Stimulated activated naive CD4-positive, alpha-beta T cell (primary cell): ENCODE measurements around the gene OLFML1.
A peak's percentile ranks its signal among the peaks of the same experiment; 100 is the strongest.
"Not testable (repeated sequence)": the region's sequence is repeated elsewhere in the genome, so short reads cannot be mapped to it uniquely, and the experiment has no call there.

Experiments used
- DNase-seq, 6 experiments: peaks; one replicate each; lab custom pipeline; 2025; lab: John Stamatoyannopoulos, UW

The OLFML1 gene

DNA sequence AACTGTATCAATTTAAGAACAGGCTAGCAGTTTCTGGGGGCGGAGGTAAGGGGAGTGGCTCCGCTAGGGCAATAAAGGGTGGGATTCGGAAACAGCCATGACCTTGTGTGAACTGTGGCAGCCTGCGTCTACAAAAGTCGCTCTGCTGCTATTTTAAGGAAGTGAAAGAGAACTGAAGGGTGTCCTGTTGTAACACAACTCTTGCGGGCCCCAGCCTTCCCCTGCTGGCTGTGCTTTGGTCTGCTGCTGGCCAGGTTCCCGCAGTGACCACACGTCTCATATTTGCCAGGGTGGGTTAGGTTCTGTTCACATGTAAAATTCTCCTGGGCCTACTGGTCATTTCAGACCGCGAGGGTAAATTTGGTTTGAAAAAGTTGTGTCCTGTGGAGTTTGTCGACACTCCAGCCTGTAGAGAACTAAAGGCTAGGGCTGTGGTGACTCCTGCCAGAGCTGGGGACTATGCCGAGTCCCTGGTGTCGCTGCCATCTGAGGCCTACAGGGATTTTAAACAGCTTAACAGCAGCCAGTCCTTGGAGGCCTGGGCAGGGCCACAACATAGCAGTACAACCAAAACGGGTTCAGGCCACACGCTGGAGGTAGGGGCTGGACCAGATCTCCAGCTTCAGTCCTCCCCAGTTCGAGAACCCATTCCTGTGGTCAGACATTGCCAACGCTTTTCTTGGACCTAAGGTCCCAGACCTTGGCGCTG lies 27.4 kb downstream of the OLFML1 start:
- peak in 4 of 6 experiments; percentile 20 to 50 (median 30) for DNase-seq

DNA sequence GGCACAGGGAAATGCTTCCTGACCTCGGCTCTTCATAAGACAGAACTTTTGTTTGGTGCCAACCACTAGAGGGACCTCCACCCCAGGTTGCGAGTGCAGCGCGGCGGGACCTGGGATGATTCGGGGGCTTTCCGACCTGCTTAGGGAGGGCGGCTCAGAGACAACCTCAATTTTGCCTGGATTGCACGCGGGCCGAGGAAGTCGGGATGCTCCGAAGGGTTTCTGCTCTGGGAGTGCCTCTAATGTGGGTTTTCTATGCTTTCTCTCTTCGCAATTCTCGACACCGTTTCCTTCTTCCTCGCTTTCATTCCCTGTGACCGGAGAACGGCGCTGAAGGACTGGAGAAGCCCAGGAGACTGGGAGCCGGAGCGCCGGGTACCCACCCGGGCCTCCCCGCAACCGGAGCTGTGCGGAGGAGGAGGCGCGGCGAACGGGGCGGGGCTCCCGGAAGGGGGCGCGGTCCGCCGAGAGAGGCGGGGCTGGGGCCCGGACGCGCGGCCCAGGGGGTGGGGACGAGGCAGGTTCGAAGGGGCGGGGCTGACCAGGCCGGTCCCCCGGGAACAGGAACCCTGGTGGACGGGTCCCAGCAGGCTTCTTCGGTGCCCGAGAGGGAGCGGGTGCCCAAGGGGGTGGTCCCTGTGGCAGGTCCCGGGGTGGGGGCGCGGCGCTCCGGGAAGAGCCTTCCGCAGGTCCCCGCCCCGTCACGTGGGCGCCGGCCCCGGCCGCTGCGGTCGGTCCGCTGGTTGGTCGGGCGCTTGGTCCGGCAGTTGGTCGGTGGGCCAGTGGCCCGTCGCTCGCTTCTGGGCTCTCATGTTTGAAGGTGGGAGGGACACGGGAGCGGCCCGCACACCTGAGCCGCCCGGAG lies 28.2 kb downstream of the OLFML1 start, which contains the start of gene PPFIBP2:
PPFIBP2 (plus strand) TSS at position 766 of the 865 bp plus-strand sequence. CDS start 35,477 bp downstream, outside the sequence.
- peak; percentile 66 to 87 (median 80) for DNase-seq

DNA sequence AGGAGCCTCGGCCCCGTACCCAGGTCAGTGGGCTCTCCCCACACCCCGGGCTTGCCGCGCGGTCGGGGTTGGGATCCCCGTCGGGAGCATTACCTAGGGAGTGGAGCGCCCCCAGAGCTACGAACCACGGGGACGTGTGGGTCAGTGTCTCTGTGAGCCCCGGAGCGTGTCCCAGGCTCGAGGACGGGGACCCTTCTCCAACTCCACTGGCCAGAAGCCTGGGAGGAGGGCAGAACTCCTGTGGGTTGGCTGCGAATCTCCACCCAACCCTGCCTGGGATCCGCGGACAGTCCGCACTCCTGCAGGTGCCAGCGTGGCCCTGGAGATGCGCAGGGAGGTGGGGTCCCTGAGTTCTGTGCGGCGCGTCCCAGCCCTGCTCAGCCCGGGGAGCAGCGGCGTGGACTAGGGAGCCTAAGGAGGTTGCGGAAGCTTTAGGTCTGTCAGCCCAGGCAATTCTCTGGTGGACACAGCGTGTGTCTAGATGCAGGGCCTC lies 28.8 kb downstream of the OLFML1 start:
- peak in 2 of 6 experiments; percentile 25 to 40 for DNase-seq

DNA sequence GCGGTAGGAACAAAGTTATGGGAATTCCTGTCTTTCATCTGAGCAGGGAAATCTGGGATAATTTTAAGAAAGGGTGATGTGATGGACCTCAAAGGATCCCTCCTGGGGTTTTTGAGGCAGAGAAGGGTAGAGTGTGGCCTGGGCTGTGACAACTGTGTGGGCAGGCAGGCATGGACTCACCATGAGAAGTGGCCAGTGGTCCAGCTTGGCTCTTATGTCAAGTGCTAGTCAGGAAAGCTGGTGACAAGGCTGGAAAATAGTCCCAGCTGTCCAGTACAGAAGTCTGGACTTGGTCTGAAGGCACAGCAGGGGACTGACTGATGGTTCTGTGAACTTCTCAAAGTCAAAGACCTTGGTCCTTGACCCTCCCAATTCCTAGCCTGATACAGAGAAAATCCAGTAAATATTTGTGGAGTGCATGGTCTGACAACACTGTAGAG lies 30.2 kb downstream of the OLFML1 start:
- DNase-seq = peak in 1 of 6 experiments; percentile 17

DNA sequence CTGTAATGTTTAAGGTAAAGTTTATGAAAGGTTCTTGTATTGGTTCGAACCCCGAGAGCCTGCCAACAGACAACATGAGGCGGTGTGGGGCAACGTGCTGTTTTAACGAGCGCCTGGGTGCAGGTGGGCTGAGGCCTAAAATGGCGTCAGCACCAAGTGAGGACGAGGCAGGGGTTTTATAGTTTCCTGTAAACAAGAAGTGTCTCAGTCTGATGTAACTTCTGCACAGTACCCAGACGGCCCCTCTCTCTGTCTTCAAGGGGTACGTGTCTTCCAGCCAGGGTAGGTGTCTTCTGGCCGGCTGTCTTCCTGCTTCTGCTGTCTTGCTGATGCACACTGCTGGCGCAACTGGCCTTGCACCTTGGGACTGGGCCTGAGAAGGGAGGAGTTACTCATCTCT lies 31.2 kb downstream of the OLFML1 start:
- DNase-seq = peak in 3 of 6 experiments; percentile 14 to 46 (median 21)

GRCh38 chr11:7517743-7518142 lies 32.4 kb downstream of the OLFML1 start:
- not testable (repeated sequence) for DNase-seq

DNA sequence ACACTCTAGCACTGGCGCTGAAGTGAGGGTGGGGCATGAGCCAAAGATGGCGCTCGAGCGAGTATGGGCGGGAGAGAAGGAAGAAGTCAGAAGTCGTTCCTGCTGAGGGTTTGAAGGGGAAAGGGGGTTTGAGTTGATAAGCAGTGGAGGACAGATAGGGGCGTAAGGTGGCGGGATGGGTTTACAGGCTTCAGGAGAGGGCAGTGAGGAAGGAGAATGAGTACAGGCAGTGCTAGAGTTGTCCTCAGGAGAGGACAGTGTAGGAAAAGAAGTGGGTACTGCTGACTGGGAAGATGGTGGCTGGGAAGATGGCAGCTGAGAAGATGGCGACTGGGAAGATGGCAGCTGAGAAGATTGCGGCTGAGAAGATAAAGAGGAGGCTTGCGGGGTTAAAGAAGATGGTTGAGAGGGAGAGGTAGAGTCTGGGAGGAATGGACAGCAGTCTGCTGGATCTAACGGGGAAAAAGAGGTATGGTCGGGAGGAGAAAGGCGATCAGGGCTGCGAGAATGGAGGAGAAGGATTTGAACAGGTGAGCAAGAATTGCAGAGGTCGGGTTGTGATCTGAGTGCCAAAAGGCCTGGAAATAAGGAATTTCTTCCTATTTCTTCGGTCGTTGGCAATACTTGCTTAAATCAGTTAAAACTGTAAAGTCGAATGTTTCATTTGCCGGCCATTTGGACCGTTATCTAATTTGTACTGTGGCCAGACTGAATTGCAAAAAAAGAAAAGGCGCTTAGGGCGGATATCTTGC lies 33.7 kb downstream of the OLFML1 start:
- DNase-seq = no peak

DNA sequence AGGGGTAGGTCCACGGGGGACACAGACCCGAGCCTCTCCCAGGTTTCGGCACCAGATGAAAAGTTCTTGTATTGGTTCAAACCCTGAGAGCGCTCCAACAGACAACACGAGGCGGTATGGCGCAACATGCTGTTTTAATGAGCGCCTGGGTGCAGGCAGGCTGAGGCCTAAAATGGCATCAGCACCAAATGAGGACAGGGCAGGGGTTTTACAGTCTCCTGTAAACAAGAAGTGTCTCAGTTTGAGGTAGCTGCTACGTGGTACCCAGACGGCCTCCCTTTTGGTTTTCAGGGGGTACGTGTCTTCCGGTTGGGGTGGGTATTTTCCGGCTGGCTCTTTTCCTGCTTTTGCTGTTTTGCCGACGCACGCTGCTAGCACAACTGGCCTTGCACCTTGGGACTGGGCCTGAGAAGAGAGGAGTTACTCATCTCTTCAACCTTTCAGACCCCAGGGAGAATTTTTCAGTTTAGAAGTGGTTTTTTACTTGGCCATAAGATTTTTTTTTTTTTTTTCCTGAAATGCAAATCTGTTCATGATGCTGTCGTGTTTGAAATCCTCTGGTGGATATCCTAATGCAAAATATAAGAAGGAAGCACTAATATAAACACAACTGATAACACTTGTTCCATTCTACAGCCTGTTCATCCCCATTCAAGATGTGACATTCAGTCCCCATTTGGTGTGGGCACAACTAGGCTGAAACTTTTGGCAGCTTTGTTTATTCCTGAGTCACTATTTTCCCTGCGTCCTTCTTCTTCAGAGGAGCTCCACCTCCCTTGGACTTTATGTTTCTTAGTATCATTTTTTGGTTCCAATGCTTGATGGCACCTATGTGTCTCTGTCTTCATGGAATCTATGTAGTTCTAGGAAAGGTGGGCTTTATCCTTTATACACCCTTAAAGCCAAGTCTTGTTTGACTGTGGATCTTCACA lies 35.0 kb downstream of the OLFML1 start:
- DNase-seq = no peak

DNA sequence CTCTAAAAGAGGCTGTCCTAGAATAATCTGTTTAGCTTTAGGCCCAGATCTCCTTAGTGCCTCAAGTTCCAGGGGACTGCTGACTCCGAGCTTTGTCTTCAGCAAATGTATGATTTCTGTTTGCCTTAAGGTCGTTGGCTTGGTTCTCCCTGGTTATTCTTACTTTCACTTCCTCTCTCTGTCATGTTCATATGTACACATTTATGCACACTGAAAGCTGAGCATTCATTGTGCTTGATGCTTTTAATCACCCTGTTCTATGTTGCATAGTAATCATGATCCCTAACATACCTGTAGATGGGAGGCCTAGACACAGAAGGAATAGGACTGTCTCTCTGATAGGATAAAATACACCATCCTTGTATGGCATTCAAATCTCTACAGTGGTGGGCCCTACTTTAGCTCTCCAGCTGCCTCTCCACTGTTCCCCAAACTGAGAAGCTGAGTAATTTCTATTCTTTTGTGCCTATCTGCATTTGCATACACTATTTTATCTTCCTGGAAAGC lies 35.7 kb downstream of the OLFML1 start:
- DNase-seq = peak in 1 of 6 experiments; percentile 9

- DNase-seq = no peak
Observed at GRCh38 chr11:7522121-7522520, 36.8 kb downstream of the OLFML1 start.

DNA sequence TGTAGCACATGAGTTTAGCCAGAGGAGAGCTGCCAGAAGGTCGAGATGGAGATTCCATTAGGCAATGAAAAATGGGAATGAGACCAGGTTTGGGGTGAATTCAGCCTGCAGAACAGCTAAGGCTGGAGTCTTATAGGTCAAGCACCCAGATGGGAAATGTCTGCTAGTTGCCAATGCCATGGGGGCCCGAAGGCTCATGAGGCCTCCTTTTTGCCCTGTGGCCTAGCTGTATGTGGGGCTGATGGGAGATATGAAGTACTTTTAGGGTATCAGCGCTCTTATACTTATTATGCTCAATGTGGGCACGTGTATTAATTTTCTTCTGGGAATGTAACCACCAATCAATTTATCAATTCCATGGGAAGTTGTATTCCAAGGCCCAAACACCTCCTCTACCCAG lies 37.2 kb downstream of the OLFML1 start:
- no peak for DNase-seq

DNA sequence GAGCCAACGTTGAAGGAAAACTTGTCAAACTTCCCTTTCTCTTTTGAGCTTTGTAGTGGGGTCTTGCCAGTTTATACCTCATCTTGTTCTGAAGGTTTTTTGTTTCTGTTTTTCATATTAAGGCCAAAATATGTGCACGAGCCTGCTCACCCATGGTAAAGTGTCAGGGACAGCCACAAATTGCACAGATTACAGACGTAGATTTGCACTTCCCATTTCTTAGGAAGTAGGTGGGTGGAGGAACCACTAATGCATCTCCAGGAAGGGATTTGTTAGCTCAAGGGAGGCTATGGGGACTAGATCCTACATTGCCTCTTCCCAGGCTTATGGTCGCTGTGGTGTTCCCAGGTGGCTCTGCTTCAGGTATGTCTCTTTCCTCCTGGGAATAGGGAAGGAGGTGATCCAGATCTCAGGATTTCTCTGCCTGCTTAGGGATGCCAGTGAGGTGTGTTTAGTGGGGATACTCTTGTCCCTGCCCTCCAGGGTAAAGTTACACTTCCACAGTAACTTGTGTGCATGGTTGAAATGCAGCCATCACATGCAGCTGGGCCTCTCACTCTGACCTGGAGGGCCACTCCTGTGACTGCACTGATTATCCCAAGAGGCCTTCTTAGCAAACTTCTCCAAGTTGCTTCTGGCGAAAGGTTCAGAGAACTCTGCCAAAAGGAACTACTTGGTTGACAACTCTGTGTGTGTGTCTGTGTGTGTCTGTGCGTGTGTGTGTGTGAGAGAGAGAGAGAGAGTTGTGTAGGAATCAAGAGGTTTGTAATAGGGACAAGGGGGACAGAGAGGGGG lies 38.3 kb downstream of the OLFML1 start:
- no peak for DNase-seq

DNA sequence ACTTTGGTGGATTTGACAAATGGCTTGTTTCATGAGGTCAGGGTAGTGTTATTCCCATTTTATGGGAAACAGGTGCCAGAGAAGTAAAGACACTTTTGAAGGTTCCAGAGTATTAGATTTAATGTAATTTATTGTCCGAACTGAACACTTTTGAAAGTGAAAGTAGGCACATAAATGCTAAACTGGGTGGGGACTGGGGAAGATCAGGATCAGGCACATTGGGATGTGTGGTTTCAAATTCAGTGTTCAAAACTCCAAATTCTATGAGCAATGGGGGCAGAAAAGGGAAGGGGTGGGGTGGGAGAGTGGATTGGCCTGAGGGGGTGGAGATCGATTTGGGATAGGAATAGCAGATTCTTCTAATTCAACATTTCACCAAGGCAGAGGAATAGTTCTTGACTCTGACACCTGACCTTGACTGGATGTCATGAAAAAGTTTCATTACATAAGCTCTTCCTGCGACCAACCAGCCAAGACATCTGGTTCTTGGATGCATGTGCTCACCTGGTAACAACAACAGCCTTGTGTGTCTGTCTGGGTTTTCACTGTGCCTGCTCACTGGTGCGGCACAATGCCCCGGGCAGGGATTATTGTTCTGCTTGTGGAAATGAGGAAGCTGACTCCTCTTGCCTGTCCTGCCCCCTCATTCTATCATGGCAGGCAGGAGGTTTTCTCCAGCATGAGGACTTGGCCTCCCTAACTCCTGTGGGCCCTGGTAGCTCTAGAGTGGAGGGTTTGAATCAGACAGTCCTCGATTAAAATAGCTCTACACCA lies 39.3 kb downstream of the OLFML1 start:
- DNase-seq = peak in 1 of 6 experiments; percentile 10

DNA sequence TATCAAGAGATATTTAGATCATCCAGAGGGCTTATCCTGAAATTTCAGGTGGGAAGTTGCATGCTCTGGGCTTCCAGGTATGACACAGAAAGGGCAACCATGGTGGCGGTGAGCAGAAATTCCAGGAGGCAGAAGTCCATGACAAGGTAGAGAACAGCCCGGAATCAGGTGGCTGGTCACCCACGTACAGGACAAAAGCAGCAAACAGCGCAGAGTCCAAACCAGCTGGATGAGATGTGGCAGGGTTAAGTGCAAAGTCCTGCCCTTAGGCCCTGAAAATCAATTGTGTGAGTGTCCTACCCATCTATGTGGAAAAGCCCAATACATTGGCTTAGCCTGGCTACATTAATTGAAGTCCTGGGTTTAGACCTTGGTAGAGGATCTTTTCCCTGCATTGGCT lies 40.1 kb downstream of the OLFML1 start:
- DNase-seq = no peak

- DNase-seq = peak in 3 of 6 experiments; percentile 71 to 75 (median 75)
Observed at GRCh38 chr11:7527029-7527428, 41.7 kb downstream of the OLFML1 start.

DNA sequence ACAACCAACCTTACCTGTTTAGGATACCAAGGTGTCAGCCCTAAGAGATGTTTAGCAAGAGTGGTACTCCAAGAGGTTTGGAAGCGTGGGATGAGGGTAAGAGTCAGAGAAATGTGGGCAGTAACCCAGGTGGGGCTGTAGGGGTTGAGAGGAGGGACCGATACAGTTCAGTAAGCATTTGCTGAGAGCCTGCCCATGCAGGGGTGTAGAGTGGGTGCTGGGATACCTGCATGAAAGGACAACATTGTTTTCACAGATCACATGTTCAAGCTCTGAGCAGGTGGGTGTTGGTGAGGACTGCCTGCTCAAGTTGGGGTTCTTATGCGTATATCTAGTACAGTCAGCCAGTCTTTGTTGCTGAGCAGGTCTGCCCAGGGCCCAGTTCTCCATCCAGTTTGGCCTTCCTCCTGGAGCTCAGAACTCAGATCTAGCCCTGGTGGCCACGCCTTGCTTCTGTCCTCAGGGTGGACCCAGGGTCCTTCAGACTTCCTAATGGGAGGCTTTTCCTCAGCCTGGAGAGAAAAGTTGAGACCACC lies 43.3 kb downstream of the OLFML1 start:
- DNase-seq = no peak

- no peak for DNase-seq
Observed at GRCh38 chr11:7530013-7530640, 44.8 kb downstream of the OLFML1 start.

DNA sequence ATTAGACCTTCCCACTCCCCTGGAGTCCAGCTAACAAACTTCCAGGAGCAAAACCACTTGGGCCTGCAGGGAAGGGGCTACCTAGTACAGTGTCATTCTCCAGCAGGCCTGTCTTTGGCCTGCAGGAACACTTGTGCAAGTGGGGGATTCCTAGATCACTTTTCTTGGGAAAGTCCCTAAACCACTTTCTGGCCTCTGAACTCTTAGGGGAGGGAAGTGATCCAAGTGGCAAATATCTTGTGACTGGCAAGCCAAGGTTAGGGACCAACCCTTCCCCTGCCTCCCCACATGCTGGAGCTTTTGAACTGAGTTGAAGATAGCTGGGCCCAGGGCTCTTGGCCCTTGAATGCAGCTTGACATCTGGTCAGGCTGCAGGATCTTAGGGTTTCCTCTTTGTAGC lies 45.7 kb downstream of the OLFML1 start:
- DNase-seq = no peak
